GM18511 (cell line): ENCODE measurements around the gene ZP2.
"Not testable (repeated sequence)": the region's sequence is repeated elsewhere in the genome, so short reads cannot be mapped to it uniquely, and the experiment has no call there.

Experiments used
- ATAC-seq: cut with Tn5 transposase; IDR thresholded peaks from one replicate; pipeline ENCODE4 v1.9.1; 2021; ENCODE audit warnings: mild to moderate bottlenecking, moderate library complexity; ENCODE audit not compliant: unreplicated experiment

ZP2 gene

DNA sequence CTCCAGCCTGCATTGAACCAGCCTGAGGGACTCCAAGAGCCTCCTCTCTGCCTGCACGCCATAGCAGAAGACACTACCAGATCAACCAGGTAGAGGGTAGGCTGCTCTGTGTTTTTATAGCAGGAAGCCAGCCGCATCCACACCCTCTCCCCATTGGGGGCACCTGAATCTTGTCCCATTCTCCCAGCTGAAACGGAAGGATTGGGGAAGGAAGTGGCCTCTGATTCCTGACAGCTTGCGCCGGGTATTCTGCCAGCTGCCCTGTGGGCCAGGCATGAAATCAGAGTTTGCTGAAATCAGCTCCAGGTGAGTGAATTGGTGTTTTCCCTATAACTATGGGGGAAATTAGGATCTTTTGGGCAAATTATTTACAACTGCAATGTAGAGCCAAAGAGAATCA, at the start of gene ZP2:
TSS of gene ZP2 (minus strand) at position 89 of the 400 bp plus-strand sequence. CDS start at position 62, 27 bp downstream.
- ATAC-seq = no peak

DNA sequence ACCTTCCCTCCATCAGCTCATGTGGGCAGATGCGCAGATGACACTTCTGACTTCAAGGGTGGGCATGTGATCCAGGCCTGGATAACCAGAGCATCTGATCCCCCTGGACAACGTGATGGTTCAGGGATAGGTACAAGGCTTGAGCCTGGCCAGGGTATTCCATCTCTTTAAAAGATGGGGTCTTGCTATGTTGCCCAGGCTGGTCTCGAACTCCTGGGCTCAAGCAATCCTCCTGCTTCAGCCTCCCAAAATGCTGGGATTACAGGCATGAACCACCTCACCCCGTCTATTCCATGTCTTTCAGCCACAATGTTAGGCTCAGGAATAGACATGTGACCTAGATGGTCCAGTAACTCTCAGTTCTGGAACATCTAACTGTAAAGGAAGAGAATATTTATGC, 45.9 kb upstream of the ZP2 start:
- ATAC-seq = no peak

DNA sequence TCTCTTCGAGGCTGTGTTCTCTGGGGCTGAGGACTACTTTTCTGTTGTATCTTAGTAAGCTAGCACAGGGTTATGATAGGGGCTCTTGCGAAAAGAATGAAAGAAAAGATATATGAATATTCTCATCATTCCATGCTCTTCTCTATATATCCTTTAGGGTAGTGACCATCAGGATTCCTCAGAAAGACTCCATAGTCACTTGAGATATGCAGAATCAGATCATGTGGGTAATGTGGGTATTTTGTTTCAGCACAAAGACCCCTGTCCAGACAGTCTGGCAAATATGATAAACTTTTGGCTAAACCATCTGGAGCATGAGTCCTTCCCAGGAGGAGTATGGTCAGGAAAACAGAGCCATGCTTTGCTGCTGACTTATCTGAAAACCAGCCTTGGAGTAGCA, 45.3 kb upstream of the ZP2 start:
- ATAC-seq = no peak

DNA sequence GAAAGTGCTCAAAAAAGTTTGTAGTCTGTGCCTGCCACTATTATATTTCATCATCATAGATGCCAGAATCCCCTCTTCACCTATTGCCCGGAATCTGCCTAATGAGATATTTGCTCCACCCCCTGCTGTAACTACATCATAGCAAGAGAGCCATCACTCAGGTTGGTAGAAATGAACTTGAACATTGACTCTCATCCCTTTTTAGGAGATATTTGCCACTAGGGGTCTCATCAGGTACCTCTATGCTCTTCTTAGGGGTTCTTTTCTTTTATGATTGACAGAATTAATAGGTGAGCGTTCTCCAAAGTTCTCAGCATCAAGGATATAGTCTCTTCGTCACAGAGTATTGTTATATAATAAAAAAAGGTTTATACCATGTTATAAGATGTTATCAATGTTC, 42.1 kb upstream of the ZP2 start:
- no peak for ATAC-seq

DNA sequence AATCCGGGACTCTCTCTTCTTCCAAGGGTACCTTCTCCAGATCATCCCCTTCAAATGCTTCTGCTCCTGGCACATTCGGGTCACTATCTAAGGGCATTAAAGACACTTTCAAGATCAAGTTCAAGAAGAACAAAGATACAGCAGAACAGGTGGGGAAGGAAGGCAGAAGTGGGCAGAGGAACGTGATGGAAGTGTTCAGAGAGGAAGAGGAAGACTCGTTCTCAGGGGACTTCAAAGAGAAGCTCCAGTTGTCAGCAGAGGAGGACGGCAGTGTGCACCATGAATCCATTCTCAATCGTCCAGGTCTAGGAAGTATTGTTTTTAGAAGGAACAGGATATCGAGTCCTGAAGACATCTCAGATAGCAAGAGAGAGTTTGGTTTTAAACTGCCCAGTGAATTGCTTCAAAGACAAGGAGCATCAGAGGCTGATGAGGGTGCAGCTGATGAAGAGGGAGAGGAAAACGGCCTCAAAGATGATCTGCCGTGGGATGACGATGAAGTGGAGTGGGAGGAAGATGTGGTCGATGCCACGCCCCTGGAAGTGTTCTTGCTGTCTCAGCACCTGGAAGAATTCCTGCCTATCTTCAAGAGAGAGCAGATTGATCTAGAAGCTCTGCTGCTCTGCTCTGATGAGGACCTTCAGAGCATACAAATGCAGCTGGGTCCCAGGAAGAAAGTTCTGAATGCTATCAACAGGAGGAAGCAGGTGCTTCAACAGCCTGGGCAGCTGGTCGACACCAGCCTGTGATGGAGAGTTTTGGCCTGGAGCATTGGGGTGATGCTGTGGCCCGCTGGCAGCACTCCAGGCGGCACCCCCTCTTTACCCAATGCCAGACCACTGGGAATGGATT, 38.9 kb upstream of the ZP2 start:
- ATAC-seq = no peak

DNA sequence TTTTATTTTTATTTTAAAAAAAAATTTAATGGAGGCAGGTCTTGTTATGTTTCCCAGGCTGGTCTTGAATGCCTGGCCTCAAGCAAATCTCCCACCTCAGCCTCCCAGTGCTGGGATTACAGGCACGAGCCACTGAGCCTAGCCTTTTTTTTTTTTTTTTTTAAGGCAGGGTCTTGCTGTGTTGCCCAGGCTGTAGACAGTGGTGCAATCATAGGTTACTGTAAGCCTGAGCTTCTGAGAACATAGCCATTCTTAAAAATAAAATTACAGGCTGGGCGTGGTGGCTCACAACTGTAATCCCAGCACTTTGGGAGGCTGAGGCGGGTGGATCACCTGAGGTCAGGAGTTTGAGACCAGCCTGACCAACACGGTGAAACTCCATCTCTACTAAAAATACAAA, 36.8 kb upstream of the ZP2 start:
- not testable (repeated sequence) for ATAC-seq

DNA sequence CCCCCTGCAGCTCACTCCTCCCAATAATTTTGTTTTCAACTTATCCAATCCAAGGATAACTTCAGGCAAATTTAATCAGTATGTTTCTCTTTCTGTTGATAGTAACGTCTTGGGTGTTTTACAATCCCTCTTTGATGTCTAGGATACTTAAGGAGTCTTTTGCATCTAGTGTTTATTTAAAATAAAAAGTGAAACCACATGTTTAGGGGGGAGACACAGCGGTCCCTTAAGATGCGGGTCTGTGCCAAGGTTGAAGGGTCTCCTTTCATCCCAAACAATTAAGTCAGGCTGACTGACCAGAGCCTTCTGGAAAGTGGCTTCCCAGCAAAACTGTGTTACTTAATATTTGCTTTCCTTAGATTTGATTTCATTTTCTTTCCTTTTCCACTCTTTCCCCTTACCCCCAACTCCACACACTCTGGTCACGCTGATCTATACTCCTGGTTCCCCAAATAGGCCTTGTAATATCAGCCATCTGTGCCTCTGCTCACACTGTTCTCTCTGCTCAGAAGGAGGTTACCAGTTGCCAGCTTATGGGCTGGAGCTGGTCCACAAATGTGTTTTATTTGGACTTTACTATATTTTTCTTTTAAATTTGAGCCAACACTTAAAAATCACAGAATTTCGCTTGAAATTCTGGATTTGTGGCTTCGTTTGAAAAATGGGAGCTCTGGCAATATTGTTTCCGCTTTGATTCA, 33.3 kb upstream of the ZP2 start:
- ATAC-seq = no peak

DNA sequence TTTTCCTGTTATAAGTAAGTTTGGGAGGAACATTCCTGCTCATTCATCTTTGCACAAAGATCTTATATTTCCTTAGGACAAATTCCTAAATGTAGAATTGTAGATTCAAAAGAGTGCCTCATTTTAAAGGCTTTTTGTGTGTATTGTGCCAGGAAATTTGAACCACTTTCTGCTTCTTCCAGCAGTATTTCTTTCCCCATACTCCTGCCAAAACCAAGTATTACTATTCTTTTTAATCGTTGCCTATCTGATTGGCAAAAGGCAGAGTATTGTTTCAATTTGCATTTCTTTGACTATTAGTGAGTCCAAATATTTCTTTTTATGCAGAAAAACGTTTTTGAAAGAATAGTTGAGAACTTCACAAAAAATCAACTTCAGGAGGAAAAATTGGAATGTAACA, 31.4 kb upstream of the ZP2 start:
- ATAC-seq = no peak

DNA sequence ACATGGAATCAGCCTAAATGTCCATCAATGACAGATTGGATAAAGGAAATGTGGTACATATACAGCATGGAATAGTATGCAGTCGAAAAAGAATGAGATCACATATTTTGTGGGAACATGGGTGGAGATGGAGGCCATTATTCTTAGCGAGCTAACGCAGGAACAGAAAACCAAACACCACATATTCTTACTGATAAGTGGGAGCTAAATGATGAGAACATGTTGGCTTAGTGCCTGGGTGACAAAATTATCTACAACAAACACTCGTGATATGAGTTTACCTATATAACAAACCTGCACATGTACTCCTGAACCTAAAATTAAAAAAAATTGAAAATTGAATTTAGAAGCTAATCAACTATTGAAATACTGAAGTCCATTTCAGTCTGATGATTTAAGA, 28.3 kb upstream of the ZP2 start:
- no peak for ATAC-seq

DNA sequence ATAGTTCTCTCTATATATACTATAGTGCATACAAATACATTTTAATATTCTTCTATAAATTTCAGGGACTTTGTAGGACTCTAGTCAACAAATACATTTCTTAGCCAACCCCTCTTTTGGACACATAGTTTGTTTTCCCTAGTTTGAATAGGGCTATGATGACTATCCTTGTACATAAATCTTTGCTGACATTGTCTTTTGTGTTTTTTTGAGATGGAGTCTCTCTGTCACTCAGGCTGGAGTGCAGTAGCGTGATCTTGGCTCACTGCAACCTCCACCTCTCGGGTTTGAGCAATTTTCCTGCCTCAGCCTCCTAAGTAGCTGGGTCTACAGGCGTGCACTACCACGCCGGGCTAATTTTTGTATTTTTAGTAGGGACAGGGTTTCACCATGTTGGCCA, 25.5 kb upstream of the ZP2 start:
- no peak for ATAC-seq

DNA sequence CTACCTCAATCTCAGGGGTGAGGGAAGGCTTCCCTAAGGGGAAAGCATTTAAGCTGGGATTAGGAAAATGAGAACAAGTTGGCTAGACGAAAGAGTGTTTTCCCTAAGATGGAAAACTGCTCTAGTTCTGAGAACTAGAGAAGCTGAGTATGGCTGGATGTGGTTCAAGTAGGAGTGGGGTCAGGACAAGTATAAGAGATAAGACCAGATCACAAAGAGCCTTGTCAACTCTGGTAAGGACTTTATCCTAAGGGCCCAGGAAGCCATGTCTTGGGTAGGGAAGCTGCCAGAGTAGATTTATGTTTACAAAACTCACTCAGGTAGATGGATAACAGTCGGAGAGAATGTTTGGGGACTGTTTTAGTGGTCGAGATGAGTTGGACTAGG, 23.8 kb upstream of the ZP2 start:
- ATAC-seq = no peak

DNA sequence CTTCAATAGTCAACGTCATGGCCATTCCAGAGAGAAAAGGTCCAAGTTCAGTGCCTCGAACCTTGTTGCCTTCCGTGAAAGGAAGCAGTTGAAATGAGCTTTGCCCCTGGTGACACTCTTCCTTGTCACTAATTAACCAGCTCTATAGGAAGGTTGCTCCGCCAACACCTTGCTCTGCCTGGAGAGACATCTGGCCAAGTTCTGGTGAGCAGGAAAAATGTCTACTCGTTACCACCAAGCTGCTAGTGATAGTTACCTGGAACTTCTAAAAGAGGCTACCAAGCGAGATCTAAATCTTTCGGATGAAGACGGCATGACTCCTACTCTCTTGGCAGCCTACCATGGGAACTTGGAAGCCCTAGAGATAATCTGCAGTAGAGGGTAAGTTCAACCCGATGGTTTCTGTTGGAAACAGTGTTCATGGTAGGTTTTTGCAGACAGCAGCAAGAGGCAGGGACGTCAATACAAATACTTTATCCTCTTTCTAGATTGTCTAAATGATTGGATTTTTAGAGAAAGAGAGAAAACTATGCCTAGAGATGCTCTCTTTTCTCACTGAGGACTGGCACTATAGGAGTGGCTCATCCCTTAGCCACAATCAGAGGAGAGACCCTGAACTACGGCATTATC, 22.3 kb upstream of the ZP2 start, which contains the start of gene ANKS4B:
TSS of gene ANKS4B (plus strand) at position 179 of the 630 bp plus-strand sequence. CDS start at position 218, 39 bp downstream.
- ATAC-seq = no peak

DNA sequence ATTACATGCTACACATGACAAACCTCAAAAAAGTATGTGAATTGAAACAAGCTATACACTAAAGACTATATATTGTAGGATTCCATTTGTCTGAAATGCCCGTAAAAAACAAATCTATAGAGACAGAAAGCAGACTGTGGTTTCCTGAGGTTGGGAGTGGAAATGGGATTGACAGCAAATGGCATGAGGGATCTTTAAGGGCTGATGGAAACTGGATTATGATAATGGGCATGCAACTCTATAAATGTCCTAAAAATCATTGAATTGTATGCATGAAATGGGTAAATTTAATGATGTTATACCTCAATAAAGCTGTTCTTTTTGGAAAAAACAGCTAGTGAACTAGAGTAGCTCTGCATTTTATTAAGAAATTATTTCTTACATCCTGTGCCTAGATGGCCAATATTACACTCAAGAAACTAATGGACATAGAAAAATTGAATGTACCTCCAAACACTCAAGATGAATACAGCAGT, 21.7 kb upstream of the ZP2 start:
- ATAC-seq = no peak

DNA sequence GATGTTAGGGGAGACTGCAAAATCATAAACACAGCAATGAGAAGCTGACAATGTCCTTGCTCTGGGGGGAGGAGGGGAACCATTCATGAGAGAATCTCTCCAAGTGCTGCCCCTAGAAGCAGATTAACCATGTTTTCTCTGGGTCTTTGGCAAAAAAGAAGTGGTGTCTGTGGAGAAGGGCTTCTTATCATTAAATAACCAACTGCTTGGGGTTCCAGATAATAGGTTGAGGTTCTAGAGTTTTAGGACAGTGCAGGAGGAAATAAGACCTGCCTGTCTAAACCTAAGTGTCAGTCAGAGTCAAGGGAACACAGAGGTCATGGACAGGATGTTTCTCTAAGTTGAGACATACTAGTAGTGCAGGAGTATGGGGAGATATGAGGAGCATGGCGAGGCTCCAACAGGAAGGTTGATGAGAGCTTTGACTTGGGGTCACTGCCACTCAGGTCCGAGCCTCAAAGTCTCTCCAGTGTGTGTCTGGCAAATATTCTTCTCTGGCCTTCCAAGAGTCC, 17.0 kb upstream of the ZP2 start:
- no peak for ATAC-seq

DNA sequence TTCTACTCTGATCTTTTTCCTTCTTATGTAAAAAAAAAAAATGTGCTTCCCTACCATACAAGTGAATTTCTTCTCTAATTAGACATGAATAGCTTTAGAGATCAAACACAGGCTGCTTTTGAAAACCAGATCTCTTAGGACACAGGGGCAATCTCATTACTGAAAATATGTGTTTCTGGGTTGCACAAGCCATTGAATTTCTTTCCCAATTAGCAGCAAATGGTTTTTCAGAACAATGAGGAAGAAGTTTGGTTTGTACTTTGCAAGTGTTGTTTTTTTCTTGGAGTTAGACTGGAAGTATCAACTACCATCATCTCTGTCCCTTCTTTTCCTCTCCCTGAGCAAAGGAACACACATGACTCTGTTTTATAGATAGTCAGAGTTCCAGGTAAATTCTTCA, 16.5 kb upstream of the ZP2 start:
- no peak for ATAC-seq

DNA sequence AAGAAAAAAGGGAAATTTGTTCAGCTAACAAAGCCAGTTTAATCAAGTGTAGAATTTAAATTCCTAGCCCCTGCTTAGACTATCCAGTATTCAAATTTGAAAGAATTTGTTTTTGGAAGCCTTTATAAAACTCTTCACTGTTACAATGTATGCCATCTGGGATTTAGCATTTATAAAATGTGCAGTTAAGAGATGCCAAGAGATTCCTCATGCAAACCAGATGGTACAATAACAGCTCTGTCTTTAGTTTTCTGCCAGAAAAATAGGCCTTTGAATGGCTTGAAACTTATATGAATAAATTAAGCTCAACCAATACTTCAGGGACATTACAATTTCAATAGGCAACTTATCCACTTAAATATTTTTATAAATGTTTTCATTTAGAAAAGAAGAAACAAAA, 15.4 kb upstream of the ZP2 start:
- ATAC-seq = no peak

DNA sequence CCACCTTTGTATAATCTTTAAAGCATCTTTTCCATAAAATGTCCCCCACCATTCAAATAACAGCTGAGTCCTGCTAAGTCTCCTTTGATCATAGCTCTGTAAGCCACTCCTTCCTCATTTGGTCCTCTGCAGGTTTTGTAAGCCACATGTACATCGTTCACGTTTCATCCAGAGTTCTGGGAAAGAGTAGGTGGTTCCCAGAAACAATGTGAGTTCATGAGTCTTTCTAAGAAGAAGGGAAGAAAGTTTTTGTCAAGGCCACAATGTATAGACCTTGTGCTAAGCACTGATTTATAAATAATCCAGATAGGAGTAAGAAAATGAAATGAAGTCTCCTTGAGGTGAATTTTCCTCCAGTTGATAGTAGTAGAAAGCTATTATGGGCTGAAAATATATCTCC, 13.4 kb upstream of the ZP2 start:
- ATAC-seq = no peak

DNA sequence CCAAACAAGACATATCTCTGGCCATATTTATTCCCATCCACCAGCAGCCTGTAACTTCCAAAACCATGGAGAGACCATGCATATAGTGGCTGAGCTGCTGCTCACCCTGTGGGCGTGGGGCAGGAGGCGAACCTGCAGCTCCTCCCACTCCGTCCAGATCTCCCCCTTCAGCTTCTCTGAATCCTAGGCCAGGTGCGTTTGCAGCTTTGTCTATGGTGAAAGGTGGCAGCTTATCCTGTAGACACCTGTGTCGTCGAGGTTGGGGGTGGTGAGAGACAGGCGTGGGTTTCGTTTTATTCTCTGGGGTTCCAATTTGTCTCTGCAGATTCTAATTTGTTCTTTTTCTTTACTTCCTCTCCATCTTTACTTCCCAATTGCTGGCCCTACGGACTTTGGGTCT, 12.4 kb upstream of the ZP2 start:
- no peak for ATAC-seq

DNA sequence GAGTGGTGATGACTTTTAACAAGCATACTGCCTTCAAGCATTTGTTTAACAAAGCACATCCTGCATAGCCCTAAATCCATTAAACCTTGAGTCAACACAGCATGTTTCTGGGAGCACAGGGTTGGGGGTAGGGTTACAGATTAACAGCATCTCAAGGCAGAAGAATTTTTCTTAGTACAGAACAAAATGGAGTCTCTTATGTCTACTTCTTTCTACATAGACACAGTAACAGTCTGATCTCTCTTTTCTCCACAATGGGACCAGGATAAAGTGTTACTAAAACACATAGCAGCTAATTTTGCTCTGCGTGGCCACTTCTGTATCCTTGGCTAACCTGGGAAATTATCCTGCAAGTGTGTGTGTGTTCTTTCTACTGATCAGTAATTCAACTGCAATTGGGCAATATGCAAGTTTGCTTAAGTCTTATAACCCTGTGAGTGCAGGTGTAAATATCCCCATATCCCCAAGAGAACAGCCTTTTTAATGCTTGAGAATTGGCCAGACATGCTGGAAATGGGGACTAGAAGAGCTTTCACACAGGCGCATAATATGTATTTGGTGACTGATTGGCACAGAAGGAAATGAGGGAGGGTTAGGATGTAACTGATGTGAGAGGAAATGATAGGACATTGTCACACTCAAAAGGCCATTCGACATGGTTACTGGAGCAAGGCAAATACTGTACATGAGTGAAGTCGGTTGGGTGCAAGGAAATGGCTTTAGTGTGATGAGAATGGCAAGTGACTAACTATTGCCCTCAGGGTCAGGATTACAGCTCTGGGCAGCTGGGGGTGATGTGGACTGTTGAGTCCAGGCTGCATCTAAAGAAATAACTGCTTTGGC, 11.3 kb upstream of the ZP2 start:
- no peak for ATAC-seq

DNA sequence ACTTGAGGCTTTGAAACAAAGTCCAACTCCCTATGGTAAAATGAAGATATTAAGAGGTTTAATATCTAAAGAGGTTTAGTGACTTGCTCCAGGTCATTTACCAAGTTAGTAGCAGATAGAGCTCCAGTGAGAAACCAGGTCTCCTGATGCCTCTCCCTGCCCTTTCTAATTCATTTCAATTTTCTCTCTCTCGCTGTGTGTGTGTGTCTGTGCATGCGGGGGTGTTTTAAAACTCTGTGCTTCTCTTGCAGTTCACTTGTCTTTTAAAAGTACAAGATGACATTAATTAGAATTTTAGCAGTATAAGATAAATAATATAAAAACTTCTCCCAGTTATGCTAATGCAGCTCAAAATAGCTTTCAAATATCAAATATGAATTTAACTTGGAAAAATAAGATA, 8.2 kb upstream of the ZP2 start:
- ATAC-seq = no peak

DNA sequence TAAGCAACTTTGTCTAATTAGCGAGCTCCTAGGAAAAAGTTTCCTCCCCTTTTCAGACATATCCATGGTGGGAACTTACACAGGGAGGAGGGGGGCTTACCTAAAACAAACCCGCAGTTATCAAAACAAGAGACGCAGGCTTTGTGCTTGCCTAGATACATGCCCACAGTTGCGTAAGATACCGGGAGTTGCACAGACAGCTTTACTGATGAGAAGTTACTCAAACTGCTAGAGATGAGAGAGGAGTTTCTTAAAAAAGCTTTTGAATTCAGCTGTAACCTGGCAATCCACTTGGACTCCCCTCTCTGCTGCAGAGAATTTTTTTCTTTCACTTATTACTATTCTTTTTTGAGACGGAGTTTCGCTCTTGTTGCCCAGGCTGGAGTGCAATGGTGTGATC, 6.8 kb upstream of the ZP2 start:
- no peak for ATAC-seq
